ENCODE data around the gene RASSF8. TPM values are rescaled to one million over a fixed set of nuclear protein-coding genes. Genes with fewer than 3 reads are reported as not detected.

RASSF8 gene
- total and polyA plus RNA-seq, 4 donors, result 10.6 to 86.7 (median 47.3) TPM

DNA sequence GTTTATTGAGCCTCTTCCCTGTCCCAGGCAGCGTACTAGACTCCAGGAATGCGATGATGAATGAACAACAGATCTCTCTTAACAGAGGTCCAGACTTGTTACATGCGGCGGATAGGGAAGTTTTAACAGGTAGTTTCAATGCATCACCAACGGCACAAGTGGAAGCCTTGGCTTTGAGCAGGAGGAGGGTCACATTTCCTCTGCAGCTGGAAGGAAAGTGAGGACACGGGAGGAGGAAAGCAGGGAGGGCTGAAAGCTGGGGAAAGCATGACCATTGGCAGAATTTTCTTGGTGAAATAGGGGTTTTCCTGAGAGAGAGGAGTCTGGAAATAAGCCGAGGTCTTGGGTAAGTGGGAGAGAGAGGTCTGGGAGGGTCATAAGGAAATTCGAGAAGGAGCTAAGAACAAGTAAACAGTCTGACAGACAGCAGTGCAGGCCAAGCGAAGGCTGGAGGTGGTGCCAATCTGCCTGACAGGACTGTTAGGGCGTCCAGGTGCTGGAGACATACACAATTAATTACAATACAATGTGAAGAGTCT is 150.9 kb downstream of the RASSF8 start:
- DNase-seq (no peak), ATAC-seq (ENCODE audit: low FRiP score) (no peak)
- Histone ChIP-seq H3K4me3 (ENCODE audit: low read length in 2 of 2) (no peak overlapping the region), H3K4me1 (ENCODE audit: control insufficient read depth in 1 of 2, insufficient read depth in 2 of 2, low read length in 2 of 2) (no peaks in the 10 kb centered on the region), H3K27me3 (ENCODE audit: control insufficient read depth in 1 of 2, insufficient read depth in 2 of 2, low read length in 1 of 2) (no peaks in the 10 kb centered on the region), H3K9me3 (ENCODE audit: control insufficient read depth, low read length) (no peaks in the 10 kb centered on the region), H3K36me3 (ENCODE audit: control insufficient read depth in 1 of 2, insufficient read depth in 2 of 2, low read length in 1 of 2) (no peaks in the 10 kb centered on the region), H3K27ac (ENCODE audit: low read depth in 1 of 2, low read length in 2 of 2) (no peak overlapping the region)
- 57 to 59% methylated on average over 10 of the region's 10 CpGs for WGBS, 2 donors
- intact Hi-C loops (cut with DNase I), result no loop called here

DNA sequence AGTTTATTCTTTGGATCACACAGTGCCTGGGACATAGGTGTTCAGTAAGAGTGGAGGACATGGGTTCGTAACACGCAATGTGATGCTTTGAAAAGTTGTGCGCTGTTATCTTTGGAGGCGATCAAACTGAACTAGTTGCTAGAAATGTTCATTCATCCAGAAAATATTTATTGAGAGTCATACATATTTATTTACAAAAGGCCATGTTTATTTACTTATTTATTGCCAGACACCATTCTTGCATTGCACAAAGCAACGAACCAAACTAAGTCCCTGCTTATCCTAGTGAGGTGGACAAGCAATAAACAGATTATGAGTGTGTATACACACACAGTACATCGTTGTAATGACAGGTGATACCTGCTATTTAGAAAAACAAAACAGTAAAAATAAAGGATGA is 153.8 kb downstream of the RASSF8 start:
- no peaks in the 10 kb centered on the region for H3K36me3 ChIP-seq (ENCODE audit: control insufficient read depth in 1 of 2, insufficient read depth in 2 of 2, low read length in 1 of 2)
- no peaks in the 10 kb centered on the region for H3K9me3 ChIP-seq (ENCODE audit: control insufficient read depth, low read length)
- H3K27ac ChIP-seq (ENCODE audit: low read depth in 1 of 2, low read length in 2 of 2), result no peak overlapping the region
- WGBS, 2 donors, result 89% methylated on average over 6 of the region's 6 CpGs
- intact Hi-C loops (cut with DNase I), result loop anchor here in 1 of 2 donors (5.0 to 10.0 kb wide), 2 partner anchors 147 to 410 kb away; no protein-coding TSS in a partner anchor
- H3K4me1 ChIP-seq (ENCODE audit: control insufficient read depth in 1 of 2, insufficient read depth in 2 of 2, low read length in 2 of 2), result no peaks in the 10 kb centered on the region
- no peak for ATAC-seq (ENCODE audit: low FRiP score)
- H3K4me3 ChIP-seq (ENCODE audit: low read length in 2 of 2), result no peak overlapping the region
- no peak for DNase-seq
- no peaks in the 10 kb centered on the region for H3K27me3 ChIP-seq (ENCODE audit: control insufficient read depth in 1 of 2, insufficient read depth in 2 of 2, low read length in 1 of 2)

DNA sequence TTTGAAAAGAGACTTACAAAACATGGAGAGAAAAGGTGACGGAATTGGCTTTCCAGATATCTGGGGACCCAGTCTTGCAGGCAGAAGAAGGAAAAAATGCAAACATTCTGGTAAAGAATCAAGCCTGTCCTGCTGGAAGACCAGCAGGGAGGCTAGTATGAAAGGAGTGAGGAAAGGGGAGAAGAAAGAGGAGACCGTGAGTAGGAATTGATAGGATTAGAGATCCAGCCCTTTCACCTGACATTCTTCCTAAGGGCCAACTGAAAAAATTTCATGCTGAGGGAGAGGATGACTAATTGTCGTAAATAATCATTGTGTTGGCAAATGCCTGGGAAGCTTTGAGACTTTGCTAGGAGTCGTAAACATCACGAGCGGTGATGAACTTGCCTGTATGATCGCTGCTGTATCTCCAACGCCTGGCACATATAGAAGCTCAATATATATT is 154.2 kb downstream of the RASSF8 start:
- DNase-seq, result no peak
- ATAC-seq (ENCODE audit: low FRiP score), result no peak
- intact Hi-C loops (cut with DNase I), result loop anchor here in 1 of 2 donors (5.0 to 10.0 kb wide), 2 partner anchors 148 to 410 kb away; no protein-coding TSS in a partner anchor
- H3K27me3 ChIP-seq (ENCODE audit: control insufficient read depth in 1 of 2, insufficient read depth in 2 of 2, low read length in 1 of 2), result no peaks in the 10 kb centered on the region
- no peaks in the 10 kb centered on the region for H3K4me1 ChIP-seq (ENCODE audit: control insufficient read depth in 1 of 2, insufficient read depth in 2 of 2, low read length in 2 of 2)
- no peaks in the 10 kb centered on the region for H3K36me3 ChIP-seq (ENCODE audit: control insufficient read depth in 1 of 2, insufficient read depth in 2 of 2, low read length in 1 of 2)
- H3K27ac ChIP-seq (ENCODE audit: low read depth in 1 of 2, low read length in 2 of 2), result peak overlapping the region in 1 of 2 donors; percentile 37
- no peak overlapping the region for H3K4me3 ChIP-seq (ENCODE audit: low read length in 2 of 2)
- no peaks in the 10 kb centered on the region for H3K9me3 ChIP-seq (ENCODE audit: control insufficient read depth, low read length)
- WGBS, 2 donors, result 90 to 92% methylated on average over 8 of the region's 8 CpGs

DNA sequence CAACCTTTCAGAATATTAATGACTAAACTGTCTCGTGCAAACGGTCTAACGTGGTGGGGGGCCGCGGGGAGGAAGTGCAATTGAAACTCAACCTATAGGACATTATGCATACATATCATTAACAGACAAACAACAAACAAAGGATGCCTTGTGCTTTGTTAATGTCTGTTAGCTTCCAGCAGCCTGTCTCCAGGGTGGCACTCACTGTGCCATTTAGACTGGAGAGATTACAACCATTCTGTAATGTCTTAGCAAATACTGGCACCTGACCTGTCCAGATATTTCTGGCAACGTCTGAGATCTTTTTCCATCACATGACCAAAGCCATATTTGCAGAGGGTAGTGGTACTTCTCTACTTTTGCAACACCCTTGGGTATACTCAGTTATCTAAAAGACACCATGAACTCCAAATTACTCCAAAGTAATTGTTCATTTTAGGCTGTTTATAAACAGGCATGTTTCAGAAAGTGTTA is 154.7 kb downstream of the RASSF8 start:
- peak; percentile 3 for ATAC-seq (ENCODE audit: low FRiP score)
- 29 to 32% methylated on average over 6 of the region's 6 CpGs for WGBS, 2 donors

DNA sequence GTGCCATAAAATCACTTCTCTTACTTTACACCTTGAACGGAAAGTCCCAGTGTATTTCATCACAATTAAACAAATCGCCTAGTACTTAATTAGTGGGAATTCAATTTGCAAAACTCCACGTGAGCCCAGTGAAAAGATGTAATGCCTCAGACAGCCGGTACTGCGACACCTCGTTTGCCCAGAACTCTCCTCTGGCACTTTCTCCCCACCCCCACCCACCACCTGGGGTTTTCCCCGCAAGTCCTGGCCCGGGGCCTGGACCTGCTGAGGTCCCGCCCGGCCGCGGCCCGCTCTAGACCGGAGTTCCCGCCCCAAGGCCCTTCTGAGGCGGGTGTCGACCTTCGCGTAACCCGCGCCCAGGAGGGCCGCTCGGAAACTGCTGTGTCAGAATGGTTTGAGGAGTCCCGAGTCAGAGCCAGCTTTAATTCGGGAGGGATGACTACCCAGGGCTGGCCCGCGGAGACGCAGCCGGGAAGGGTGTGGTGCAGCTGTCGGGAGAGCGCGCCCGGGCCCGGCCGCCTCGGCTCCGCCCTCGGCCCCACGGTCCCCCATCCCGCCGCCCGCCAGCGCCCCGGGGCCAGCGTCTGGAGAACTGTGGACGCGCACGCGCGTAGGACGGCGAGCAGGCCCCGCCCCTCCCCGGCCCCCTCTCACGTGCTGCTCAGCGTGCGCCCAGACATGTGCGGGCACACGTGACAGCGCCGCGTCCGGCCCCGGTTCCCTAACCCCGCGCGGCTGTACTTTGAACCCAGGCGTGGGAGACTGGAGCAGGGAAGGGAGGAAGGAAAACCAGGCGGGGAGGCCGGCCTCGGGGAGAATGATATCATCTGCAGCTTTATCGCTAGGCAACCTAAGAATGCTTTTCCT is 155.6 kb downstream of the RASSF8 start:
- H3K4me3 ChIP-seq (ENCODE audit: low read length in 2 of 2), result peak overlapping the region; percentile 36 to 60

More for the DNA sequence above, 154.7 kb downstream of the RASSF8 start:
- Histone ChIP-seq H3K4me1 (ENCODE audit: control insufficient read depth in 1 of 2, insufficient read depth in 2 of 2, low read length in 2 of 2) (no peaks in the 10 kb centered on the region), H3K4me3 (ENCODE audit: low read length in 2 of 2) (peak overlapping the region in 1 of 2 donors; percentile 60), H3K27me3 (ENCODE audit: control insufficient read depth in 1 of 2, insufficient read depth in 2 of 2, low read length in 1 of 2) (no peaks in the 10 kb centered on the region), H3K27ac (ENCODE audit: low read depth in 1 of 2, low read length in 2 of 2) (no peak overlapping the region), H3K9me3 (ENCODE audit: control insufficient read depth, low read length) (no peaks in the 10 kb centered on the region), H3K36me3 (ENCODE audit: control insufficient read depth in 1 of 2, insufficient read depth in 2 of 2, low read length in 1 of 2) (no peaks in the 10 kb centered on the region)
- intact Hi-C loops (cut with DNase I), result loop anchor here in 1 of 2 donors (5.0 to 10.0 kb wide), 2 partner anchors 148 to 409 kb away; no protein-coding TSS in a partner anchor
- no peak for DNase-seq

DNA sequence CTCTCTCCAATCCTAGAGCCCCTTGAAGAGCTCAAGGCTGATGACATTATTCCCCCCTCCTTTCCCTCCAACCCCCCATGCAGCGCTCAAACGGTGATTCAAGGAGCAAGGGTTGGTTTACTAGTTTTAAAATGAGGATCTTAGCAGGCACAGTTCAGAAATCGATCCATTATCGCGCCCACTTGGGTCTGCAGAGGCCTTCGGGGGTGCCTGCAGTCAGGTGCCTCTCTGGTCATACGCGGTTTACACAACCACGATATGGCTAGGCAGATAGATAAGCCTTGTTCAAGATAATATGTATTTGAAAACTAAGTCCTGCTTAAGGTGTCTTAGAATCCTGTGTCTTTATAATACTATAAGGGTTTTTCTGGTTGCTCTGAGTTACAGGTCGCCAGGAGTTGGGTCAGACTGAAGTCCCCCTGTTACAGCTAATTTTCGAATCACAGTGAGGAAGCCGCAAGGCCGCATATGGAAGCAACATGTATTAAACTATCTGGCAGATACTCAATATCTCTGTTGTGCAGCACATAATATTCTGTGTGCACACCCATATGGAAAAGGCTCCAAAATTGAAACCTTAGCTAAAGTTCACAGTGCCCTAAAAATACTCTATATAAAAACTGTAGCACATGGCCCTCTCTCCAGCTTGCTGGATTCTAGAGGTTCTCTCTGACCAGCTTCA is 156.4 kb downstream of the RASSF8 start:
- Histone ChIP-seq H3K4me1 (ENCODE audit: control insufficient read depth in 1 of 2, insufficient read depth in 2 of 2, low read length in 2 of 2) (no peaks in the 10 kb centered on the region), H3K36me3 (ENCODE audit: control insufficient read depth in 1 of 2, insufficient read depth in 2 of 2, low read length in 1 of 2) (no peaks in the 10 kb centered on the region), H3K27me3 (ENCODE audit: control insufficient read depth in 1 of 2, insufficient read depth in 2 of 2, low read length in 1 of 2) (no peaks in the 10 kb centered on the region), H3K4me3 (ENCODE audit: low read length in 2 of 2) (peak overlapping the region in 1 of 2 donors; percentile 12), H3K9me3 (ENCODE audit: control insufficient read depth, low read length) (no peaks in the 10 kb centered on the region), H3K27ac (ENCODE audit: low read depth in 1 of 2, low read length in 2 of 2) (peak overlapping the region; percentile 25 to 98)
- no peak for ATAC-seq (ENCODE audit: low FRiP score)
- 28 to 34% methylated on average over 13 of the region's 13 CpGs for WGBS, 2 donors
- intact Hi-C loops (cut with DNase I), result loop anchor here (5.0 to 10.0 kb wide), 3 partner anchors 150 to 497 kb away; no protein-coding TSS in a partner anchor
- DNase-seq, result no peak

More for the DNA sequence above, 155.6 kb downstream of the RASSF8 start:
- ATAC-seq (ENCODE audit: low FRiP score) (peak; percentile 95), DNase-seq (peak; percentile 96 to 97)
- no peaks in the 10 kb centered on the region for H3K36me3 ChIP-seq (ENCODE audit: control insufficient read depth in 1 of 2, insufficient read depth in 2 of 2, low read length in 1 of 2)
- WGBS, 2 donors, result 0 to 1% methylated on average over 57 to 72 of the region's 72 CpGs
- intact Hi-C loops (cut with DNase I), result loop anchor here in 1 of 2 donors (5.0 to 10.0 kb wide), 2 partner anchors 149 to 408 kb away; no protein-coding TSS in a partner anchor
- H3K4me1 ChIP-seq (ENCODE audit: control insufficient read depth in 1 of 2, insufficient read depth in 2 of 2, low read length in 2 of 2), result no peaks in the 10 kb centered on the region
- H3K27ac ChIP-seq (ENCODE audit: low read depth in 1 of 2, low read length in 2 of 2), result peak overlapping the region; percentile 86 to 98
- H3K27me3 ChIP-seq (ENCODE audit: control insufficient read depth in 1 of 2, insufficient read depth in 2 of 2, low read length in 1 of 2), result no peaks in the 10 kb centered on the region
- no peaks in the 10 kb centered on the region for H3K9me3 ChIP-seq (ENCODE audit: control insufficient read depth, low read length)

DNA sequence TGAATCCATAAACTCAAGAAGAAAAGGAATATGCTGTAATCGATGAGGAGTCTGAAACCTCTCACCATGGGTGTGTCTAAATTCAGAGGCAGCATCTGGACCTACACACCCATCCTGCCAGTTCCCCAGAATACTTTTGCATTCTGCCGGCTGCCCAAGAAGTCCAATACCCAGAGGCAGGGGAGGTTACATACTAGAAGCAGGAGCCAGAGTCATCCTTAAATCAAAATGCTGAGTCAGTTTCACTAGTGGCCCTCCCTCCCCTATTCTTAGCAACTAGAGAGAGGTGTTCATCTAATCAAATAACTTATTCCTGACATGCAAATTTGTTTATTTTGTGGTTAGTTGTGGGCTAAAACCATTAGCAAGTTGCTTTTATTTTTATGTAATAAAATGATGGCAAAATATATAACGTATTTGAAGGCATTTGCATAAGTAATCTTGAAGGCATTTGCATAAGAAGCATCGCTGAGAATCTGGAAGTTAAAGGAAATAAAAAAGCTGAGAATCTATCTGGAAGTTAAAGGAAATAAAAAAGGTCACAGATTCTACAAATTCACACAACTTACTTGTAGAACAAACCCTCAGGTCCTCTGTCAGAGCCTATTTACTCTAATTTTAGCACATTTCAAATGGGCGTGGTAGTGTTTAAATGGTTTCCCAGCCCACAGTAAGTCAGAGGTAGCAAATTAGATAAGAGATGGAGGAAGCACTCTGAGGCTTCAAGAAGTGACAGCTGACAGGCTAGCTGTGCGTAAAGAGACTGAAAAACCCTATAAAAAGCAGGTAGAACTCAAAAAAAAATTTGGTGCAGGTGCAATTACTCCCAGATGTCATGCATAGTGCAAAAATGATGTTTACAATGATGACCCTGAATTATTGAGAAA is 158.6 kb downstream of the RASSF8 start:
- WGBS, 2 donors, result 73 to 79% methylated on average over 6 of the region's 6 CpGs
- no peaks in the 10 kb centered on the region for H3K36me3 ChIP-seq (ENCODE audit: control insufficient read depth in 1 of 2, insufficient read depth in 2 of 2, low read length in 1 of 2)
- H3K4me1 ChIP-seq (ENCODE audit: control insufficient read depth in 1 of 2, insufficient read depth in 2 of 2, low read length in 2 of 2), result no peaks in the 10 kb centered on the region
- H3K9me3 ChIP-seq (ENCODE audit: control insufficient read depth, low read length), result no peaks in the 10 kb centered on the region
- no peaks in the 10 kb centered on the region for H3K27me3 ChIP-seq (ENCODE audit: control insufficient read depth in 1 of 2, insufficient read depth in 2 of 2, low read length in 1 of 2)
- no peak for ATAC-seq (ENCODE audit: low FRiP score)
- intact Hi-C loops (cut with DNase I), result loop anchor here (5.0 to 10.0 kb wide), 2 partner anchors 152 to 495 kb away; no protein-coding TSS in a partner anchor
- H3K27ac ChIP-seq (ENCODE audit: low read depth in 1 of 2, low read length in 2 of 2), result no peak overlapping the region
- no peak for DNase-seq
- no peak overlapping the region for H3K4me3 ChIP-seq (ENCODE audit: low read length in 2 of 2)
